Small intestine (tissue), 7 donors: ENCODE measurements around the gene CCN2. TPM values are rescaled to one million over a fixed set of nuclear protein-coding genes. Genes with fewer than 3 reads are reported as not detected.

Experiments
- DNase-seq, 2 donors: peaks; one replicate each; pipeline versions ENCODE4 v3.0.0 to v3.0.0-alpha.2; 2013
- FAIRE-seq: peaks from 2 replicates; lab custom pipeline; 2012; peaks lifted over from hg19 to GRCh38; lab: Jason Lieb, UNC
- H3K27ac ChIP-seq, 3 donors: one replicate each; pipeline ENCODE4 v1.5.1; 2013; ENCODE audit warnings: low read length in 2 of 3, mild to moderate bottlenecking in 2 of 3, control low read depth in 1 of 3, inconsistent platforms in 1 of 3, low read depth in 1 of 3, moderate library complexity in 1 of 3
- H3K27me3 ChIP-seq, 3 donors: one replicate each; pipeline ENCODE4 v1.6.1; 2013; ENCODE audit warnings: low read length in 3 of 3, inconsistent platforms in 1 of 3; ENCODE audit not compliant: control insufficient read depth in 3 of 3, insufficient read depth in 3 of 3
- H3K36me3 ChIP-seq, 3 donors: one replicate each; pipeline ENCODE4 v1.6.1; 2013; ENCODE audit warnings: low read length in 3 of 3, inconsistent platforms in 1 of 3, low read depth in 1 of 3, mild to moderate bottlenecking in 1 of 3, moderate library complexity in 1 of 3; ENCODE audit not compliant: control insufficient read depth in 3 of 3, insufficient read depth in 2 of 3
- H3K4me1 ChIP-seq, 3 donors: one replicate each; pipeline ENCODE4 v1.6.1; 2013; ENCODE audit warnings: low read length in 2 of 3, inconsistent platforms in 1 of 3, low read depth in 1 of 3, mild to moderate bottlenecking in 1 of 3, moderate library complexity in 1 of 3; ENCODE audit not compliant: control insufficient read depth in 3 of 3, insufficient read depth in 2 of 3
- H3K4me3 ChIP-seq, 3 donors: one replicate each; pipeline ENCODE4 v1.5.1; 2013; ENCODE audit warnings: low read length in 3 of 3, control low read depth in 1 of 3, inconsistent platforms in 1 of 3, low read depth in 1 of 3, mild to moderate bottlenecking in 1 of 3, moderate library complexity in 1 of 3
- H3K9me3 ChIP-seq, 2 donors: one replicate each; pipeline ENCODE4 v1.6.1; 2013; ENCODE audit warnings: low read depth in 1 of 2, low read length in 1 of 2; ENCODE audit not compliant: control insufficient read depth in 2 of 2, insufficient read depth in 1 of 2
- WGBS, 3 donors: extraction: QIAGEN DNeasy Blood & Tissue Kit; methylation state at CpG; one replicate each; pipeline ENCODE4 v1.1.7; 2013; 5-methylcytosine and 5-hydroxymethylcytosine counted together
- polyA plus RNA-seq, 4 donors: library from polyadenylated mRNA; stranded (reverse) in 3 of 4; unstranded in 1 of 4; fragments of 200-250 nt in 3 of 4; fragments of 120-200 nt in 1 of 4; gene quantifications; one replicate each; pipeline versions ENCODE4 v1.2.1 to v1.2.3, GENCODE V29; 2013
- donor health status: healthy with polysubstance abuse.
- donor health status: control.
- donor health status: control.
- donor health status: Bipolar disorder and iron deficiency.
- donor health status: healthy.

Gene CCN2
- polyA plus RNA-seq, 4 donors = 1.3 to 83.6 (median 36.0) TPM

- no peak for FAIRE-seq
- Histone ChIP-seq H3K4me1 (peaks cover 0 to 4% (median 0%) of the 10 kb centered on the region in 3 donors), H3K9me3 (no peaks in the 10 kb centered on the region), H3K27ac (no peak overlapping the region), H3K27me3 (no peaks in the 10 kb centered on the region), H3K36me3 (peaks cover 0 to 2% (median 0%) of the 10 kb centered on the region in 3 donors), H3K4me3 (no peak overlapping the region)
- no peak for DNase-seq
- WGBS, 3 donors = 77 to 91% (median 89%) methylated on average over 5 of the region's 5 CpGs
Observed at GRCh38 chr6:131946404-131946991, 4.7 kb downstream of the CCN2 start.

- Histone ChIP-seq H3K36me3 (peaks cover 0 to 2% (median 0%) of the 10 kb centered on the region in 3 donors), H3K4me3 (no peak overlapping the region), H3K27ac (no peak overlapping the region), H3K27me3 (no peaks in the 10 kb centered on the region), H3K9me3 (no peaks in the 10 kb centered on the region), H3K4me1 (peaks cover 0 to 4% (median 0%) of the 10 kb centered on the region in 3 donors)
- DNase-seq = no peak
- WGBS, 3 donors = 93 to 97% (median 94%) methylated on average over 1 of the region's 1 CpG
- no peak for FAIRE-seq
Observed at GRCh38 chr6:131945971-131946370, 5.2 kb downstream of the CCN2 start.

GRCh38 chr6:131937703-131938631 lies 13.2 kb downstream of the CCN2 start:
- WGBS, 3 donors = 73 to 83% (median 80%) methylated on average over 8 of the region's 8 CpGs
- Histone ChIP-seq H3K4me3 (no peak overlapping the region), H3K27me3 (no peaks in the 10 kb centered on the region), H3K36me3 (no peaks in the 10 kb centered on the region), H3K4me1 (no peaks in the 10 kb centered on the region), H3K27ac (peak overlapping the region in 1 of 3 donors; percentile 34), H3K9me3 (no peaks in the 10 kb centered on the region)
- DNase-seq = no peak
- FAIRE-seq = no peak

- no peaks in the 10 kb centered on the region for H3K9me3 ChIP-seq
- no peak overlapping the region for H3K4me3 ChIP-seq
- H3K27me3 ChIP-seq = no peaks in the 10 kb centered on the region
- no peak for DNase-seq
- WGBS, 3 donors = 54 to 65% (median 60%) methylated on average over 2 of the region's 2 CpGs
- no peaks in the 10 kb centered on the region for H3K36me3 ChIP-seq
- no peak for FAIRE-seq
- peak overlapping the region in 1 of 3 donors; percentile 34 for H3K27ac ChIP-seq
- no peaks in the 10 kb centered on the region for H3K4me1 ChIP-seq
Observed at GRCh38 chr6:131937226-131937625, 13.9 kb downstream of the CCN2 start.

GRCh38 chr6:131936156-131936555 lies 15.0 kb downstream of the CCN2 start:
- Histone ChIP-seq H3K4me1 (no peaks in the 10 kb centered on the region), H3K27me3 (no peaks in the 10 kb centered on the region), H3K27ac (no peak overlapping the region), H3K9me3 (no peaks in the 10 kb centered on the region), H3K36me3 (no peaks in the 10 kb centered on the region), H3K4me3 (no peak overlapping the region)
- 56 to 73% (median 58%) methylated on average over 4 of the region's 4 CpGs for WGBS, 3 donors
- DNase-seq (no peak), FAIRE-seq (no peak)

GRCh38 chr6:131931063-131931750 lies 20.0 kb downstream of the CCN2 start:
- DNase-seq (no peak), FAIRE-seq (no peak)
- no peak overlapping the region for H3K27ac ChIP-seq
- H3K4me3 ChIP-seq = no peak overlapping the region
- H3K27me3 ChIP-seq = no peaks in the 10 kb centered on the region
- H3K4me1 ChIP-seq = no peaks in the 10 kb centered on the region
- 23 to 53% (median 30%) methylated on average over 2 of the region's 2 CpGs for WGBS, 3 donors
- no peaks in the 10 kb centered on the region for H3K36me3 ChIP-seq
- H3K9me3 ChIP-seq = no peaks in the 10 kb centered on the region

GRCh38 chr6:131929976-131930375 lies 21.2 kb downstream of the CCN2 start:
- 79 to 97% (median 83%) methylated on average over 1 of the region's 1 CpG for WGBS, 3 donors
- H3K27ac ChIP-seq = no peak overlapping the region
- H3K27me3 ChIP-seq = no peaks in the 10 kb centered on the region
- no peak overlapping the region for H3K4me3 ChIP-seq
- no peak for FAIRE-seq
- no peaks in the 10 kb centered on the region for H3K4me1 ChIP-seq
- no peaks in the 10 kb centered on the region for H3K9me3 ChIP-seq
- no peak for DNase-seq
- no peaks in the 10 kb centered on the region for H3K36me3 ChIP-seq

GRCh38 chr6:131929264-131929663 lies 21.9 kb downstream of the CCN2 start:
- no peaks in the 10 kb centered on the region for H3K36me3 ChIP-seq
- DNase-seq = no peak
- no peak overlapping the region for H3K27ac ChIP-seq
- no peaks in the 10 kb centered on the region for H3K27me3 ChIP-seq
- H3K4me3 ChIP-seq = no peak overlapping the region
- WGBS, 3 donors = 67 to 77% (median 70%) methylated on average over 2 of the region's 2 CpGs
- FAIRE-seq = no peak
- no peaks in the 10 kb centered on the region for H3K4me1 ChIP-seq
- no peaks in the 10 kb centered on the region for H3K9me3 ChIP-seq
